Renal cortical epithelial cell (primary cell): Measurements from ENCODE around the gene NAV2. TPM values are rescaled to one million over a fixed set of nuclear protein-coding genes. Genes with fewer than 3 reads are reported as not detected.

Source experiments
- DNase-seq: peaks from one replicate; pipeline ENCODE4 v3.0.0-alpha.2; 2011; ENCODE audit warnings: low read depth
- total RNA-seq: library from RNA; depleted of rRNA; stranded (reverse); fragments of >200 nt; gene quantifications from 2 replicates; pipeline ENCODE4 v1.2.3, GENCODE V29; 2014

NAV2 gene
- total RNA-seq, 1 donor from 2014 or later: 41.1 TPM

DNA sequence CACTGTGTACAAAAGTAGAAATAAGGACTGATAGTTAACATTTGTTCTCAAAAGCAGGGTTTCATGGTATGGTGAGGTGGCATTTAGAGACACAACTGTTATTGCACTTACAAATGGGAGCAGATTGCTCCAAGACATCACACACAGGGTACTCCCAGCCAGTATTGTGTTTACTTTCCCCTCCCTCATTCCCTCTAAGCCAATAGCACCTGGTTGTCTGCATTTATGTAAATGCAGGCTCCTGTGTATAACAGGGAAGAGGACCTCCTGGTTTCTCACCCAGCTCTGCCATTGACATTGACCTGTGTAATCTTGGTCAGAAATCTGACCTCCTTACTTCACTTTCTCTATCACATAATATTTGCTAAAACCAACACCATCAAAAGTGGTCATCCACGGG lies 154.4 kb downstream of the NAV2 start:
- DNase-seq: no peak

GRCh38 chr11:19868281-19868821 lies 155.7 kb downstream of the NAV2 start:
- no peak for DNase-seq

DNA sequence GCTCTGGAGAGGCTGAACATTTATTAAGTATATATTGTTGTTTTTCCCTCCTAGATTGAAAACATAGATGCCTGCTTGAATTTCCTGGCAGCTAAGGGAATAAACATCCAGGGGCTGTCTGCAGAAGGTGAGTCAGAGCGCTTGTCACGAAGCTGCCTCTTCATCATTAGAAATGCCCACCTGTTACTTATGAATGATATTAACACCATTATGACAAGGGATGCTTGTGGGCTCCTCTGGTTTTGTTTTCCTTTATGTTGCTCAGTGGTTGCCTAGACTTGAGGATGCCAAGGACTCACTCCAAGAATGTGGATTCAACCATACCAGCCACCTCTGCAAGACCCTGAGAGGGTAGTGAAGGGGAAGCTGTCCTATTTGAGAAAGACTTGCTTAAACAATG lies 156.2 kb downstream of the NAV2 start:
- no peak for DNase-seq

- DNase-seq: no peak
These were observed 156.8 kb downstream of the NAV2 start for GRCh38 chr11:19869466-19869865.

GRCh38 chr11:19869946-19870589 lies 157.4 kb downstream of the NAV2 start:
- DNase-seq: no peak

GRCh38 chr11:19871531-19871930 lies 158.9 kb downstream of the NAV2 start:
- no peak for DNase-seq

DNA sequence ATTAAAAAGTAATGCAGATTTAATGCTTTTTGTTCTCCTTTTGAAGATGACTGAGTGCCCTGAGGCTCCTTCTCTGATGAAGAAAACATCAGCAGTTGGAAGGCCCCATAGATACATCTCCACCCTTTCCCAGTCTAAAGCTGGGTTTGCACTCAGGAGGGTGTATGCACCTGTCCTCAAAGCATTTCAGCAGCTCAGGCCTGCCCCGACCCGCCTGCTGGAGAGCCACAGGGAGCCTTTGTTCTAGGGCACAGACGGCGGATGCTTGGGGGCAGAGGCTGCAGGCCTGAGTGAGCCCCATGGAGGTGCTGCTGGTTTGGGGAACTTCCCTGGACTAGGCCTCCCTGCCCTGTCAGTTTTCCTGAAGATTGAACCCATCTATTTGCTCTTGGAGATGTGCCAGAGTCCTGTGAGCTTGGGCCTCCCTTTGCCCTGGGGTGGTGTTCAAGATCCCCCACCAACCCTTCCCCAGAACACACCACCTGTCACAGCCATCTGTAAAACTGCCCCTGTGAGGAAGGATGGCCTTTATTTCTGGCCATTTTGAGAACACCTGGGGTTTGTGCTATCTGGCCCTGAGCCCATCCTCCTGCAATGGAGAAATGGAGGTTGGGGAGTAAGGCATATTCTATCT lies 160.0 kb downstream of the NAV2 start:
- no peak for DNase-seq

GRCh38 chr11:19873730-19874129 lies 161.1 kb downstream of the NAV2 start:
- no peak for DNase-seq

DNA sequence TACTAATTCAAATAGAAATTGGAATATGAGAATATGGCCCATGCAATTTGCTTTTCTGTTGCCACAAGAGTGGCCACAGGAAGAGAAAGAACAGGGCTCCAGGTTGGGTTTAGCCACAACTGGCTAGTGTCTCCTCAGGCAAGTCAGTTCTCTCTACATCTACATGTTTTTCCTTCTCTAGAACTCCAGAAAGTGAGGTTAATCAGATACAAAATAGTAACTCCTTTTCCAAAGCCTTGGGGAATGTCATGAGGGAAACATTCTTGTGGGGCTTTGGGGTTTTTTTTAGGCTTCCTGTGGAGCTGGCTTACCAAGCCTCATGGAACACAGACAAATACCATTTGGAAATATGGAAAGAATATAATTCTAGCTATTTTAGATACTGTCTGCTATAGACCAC lies 161.6 kb downstream of the NAV2 start:
- DNase-seq: no peak

DNA sequence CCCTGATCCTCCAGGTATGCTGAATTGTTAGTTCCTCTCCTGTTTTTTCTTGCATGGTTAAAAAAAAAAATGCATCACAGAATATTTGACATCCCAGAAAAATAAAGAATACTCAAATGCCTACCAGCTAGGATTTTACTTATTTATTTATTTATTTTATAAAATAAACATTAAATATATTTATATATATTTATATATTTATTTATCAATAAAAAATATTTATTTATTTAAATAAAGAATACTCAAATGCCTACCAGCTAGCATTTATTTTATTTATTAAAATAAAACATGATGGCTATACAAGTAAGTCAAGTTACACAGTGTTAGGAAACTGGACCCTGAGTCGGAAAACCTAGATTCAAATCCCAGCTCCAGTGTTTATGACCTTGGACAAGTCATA lies 164.1 kb downstream of the NAV2 start:
- no peak for DNase-seq

DNA sequence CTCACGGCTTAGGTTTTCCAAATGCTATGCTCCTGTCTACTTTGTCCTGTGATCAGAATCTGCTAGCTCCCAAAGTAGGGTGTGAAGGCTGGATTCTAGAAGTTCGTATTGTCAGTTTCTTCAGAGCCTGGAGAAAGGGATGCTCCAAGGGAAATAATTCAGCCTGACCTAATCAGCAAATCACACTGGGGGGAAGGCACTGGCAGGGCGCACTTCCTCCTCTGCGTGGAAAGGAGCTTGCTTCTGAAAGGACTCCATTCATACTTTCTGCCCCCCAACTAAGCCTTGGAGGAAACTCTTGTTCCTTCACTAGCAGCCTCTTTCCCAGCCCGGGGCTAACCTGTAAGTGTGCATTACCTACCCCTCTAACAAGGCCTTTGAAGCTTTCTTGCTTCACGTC lies 165.9 kb downstream of the NAV2 start:
- DNase-seq: no peak

DNA sequence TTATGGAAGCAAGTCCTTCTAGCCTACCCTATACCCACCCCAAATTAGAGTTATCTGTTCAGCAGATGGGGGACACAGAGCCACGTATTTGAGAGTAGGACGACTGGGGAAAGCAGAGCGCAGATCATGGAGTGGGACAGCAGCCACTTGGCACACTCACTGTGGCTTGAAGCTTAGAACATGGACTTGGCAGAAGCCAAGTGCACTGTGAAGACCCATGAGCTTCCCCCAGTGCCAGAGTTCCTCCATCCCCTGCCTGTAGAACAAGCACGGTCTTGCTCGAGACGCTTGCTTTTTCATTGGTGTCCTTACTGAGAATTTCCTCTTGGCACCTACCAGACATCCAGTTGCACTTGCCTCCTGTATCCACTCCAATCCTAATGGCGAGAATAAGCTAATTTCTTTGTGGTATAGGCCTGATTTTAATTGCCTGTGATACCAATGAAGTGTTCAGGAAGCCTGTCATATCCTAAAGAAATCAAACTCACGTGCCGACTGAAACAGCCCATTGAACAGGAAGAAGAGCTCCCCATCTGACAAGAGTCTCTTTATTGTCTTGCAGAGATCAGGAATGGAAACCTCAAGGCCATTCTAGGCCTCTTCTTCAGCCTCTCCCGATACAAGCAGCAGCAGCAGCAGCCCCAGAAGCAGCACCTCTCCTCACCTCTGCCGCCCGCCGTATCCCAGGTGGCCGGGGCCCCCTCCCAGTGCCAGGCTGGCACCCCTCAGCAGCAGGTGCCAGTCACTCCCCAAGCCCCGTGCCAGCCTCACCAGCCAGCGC lies 166.9 kb downstream of the NAV2 start:
- DNase-seq: no peak

DNA sequence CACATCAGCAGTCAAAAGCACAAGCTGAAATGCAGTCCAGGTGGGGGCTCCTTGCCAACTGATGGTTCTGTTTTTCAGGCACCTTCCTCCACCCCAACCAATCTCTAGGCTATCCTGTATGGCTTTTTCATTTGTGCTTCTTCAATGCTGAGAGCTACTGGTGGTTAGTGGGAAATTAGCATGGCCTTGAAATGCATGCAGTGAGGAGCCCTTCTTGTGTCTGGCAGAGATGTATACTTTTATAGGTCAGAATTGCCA lies 167.4 kb downstream of the NAV2 start:
- DNase-seq: no peak

GRCh38 chr11:19881177-19881576 lies 168.5 kb downstream of the NAV2 start:
- DNase-seq: no peak

- no peak for DNase-seq
These were observed 169.7 kb downstream of the NAV2 start for GRCh38 chr11:19882356-19882755.

- DNase-seq: no peak
These were observed 173.9 kb downstream of the NAV2 start for GRCh38 chr11:19886498-19886897.

GRCh38 chr11:19887842-19888241 lies 175.2 kb downstream of the NAV2 start:
- DNase-seq: no peak

- peak; percentile 79 for DNase-seq
These were observed 176.9 kb downstream of the NAV2 start for GRCh38 chr11:19889531-19889930.

DNA sequence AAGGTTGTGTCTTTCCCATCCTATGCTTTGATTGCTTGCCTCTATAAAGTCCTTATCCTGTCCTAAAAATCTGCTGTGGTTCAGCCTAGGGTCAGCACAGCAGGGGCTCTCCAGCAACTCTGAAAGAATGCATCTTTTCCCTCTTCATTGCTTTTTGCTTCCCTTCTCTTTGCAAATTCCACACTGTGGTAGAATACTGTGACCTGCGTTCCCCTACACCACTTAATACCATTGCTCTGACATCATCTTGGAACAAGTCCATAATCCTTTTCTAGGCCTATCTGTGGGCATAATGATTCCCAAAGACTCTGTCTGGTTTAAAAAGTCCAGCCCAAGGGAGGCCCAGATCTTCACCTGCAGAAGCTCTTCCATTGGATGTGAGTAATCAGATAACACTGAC lies 177.7 kb downstream of the NAV2 start:
- DNase-seq: peak; percentile 90

GRCh38 chr11:19891022-19891421 lies 178.4 kb downstream of the NAV2 start:
- no peak for DNase-seq

DNA sequence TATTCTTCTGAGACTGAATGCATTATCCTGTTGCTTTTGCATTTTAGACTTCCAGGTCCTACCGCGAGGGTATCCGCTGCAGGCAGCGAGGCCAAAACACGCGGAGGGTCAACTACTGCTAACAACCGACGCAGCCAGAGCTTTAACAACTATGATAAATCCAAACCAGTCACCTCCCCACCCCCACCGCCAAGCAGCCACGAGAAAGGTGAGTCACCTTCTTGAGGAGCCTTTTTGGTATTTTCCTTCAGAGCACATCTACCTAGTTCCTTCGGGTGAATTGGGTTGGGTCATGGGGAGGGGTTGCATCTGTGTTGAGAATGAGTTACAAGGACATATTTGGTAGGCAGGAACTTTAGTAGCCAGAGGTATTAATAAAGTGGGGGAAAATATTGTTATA lies 179.8 kb downstream of the NAV2 start:
- DNase-seq: peak; percentile 47

GRCh38 chr11:19892876-19893275 lies 180.2 kb downstream of the NAV2 start:
- no peak for DNase-seq

- DNase-seq: no peak
These were observed 181.8 kb downstream of the NAV2 start for GRCh38 chr11:19894404-19894803.
